Right lobe of liver (tissue), 4 donors: ENCODE results near the gene CLDN3.

Source experiments
- POLR2A ChIP-seq: fragments of 450-650 bp; IDR thresholded peaks from one replicate; pipeline ENCODE4 v1.6.1; 2017; ENCODE audit warnings: antibody characterized with exemption, mild to moderate bottlenecking
- TF ChIP-seq, protein P1 (sequence below), 4 donors: fragments of 200-600 bp in 3 of 4; fragments of 450-650 bp in 1 of 4; IDR thresholded peaks; one replicate each; pipeline versions ENCODE4 v1.5.1 to v1.8.0; 2016 to 2022; ENCODE audit warnings: antibody characterized with exemption in 4 of 4, mild to moderate bottlenecking in 2 of 4
- donor health status: DM: no; HTN: no; CAD: no.
- donor health status: DM: no; HTN: no; CAD: no.
- donor health status: DM: no; HTN: yes; CAD: no.

DNA sequence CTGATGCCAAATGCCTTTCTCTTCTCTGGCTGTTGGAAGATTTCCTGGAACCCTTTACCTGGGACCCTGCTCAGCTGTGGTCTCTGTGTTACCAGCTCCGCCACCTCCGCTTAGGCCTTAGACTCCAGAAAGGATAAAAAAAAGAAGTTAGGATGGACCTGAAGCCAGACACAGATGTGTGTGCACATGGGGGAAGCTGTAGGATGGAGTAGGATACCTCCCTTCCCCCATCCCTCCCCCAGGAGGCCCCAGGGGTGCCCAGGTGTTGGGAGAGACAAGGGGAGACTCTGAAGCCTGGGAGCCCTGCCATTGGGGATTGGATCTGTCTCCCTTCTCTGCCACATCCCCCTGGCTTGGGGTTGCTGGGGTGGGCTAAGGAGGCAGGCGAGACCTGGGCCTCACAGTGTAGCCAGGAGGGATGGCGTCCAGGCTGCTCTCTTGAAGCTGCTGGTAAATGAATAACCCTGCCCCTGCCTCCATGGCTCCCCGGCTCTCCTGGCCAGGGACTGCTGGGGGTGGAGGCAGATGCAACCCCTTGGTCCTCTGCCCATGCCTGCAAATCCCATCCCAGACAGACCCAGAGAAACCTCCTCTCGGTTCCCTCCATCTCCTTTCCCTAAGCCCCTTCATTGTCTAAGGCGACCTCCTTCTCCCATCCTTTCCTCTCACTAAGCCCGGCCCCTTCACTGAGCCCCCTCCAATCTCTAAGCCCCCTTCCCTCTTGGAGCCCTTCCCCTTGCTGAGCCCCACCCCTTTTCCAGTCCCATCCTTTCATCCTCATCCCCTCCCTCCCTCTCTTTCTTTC lies 8.0 kb downstream of the CLDN3 start:
- TF ChIP-seq, protein P1, sequence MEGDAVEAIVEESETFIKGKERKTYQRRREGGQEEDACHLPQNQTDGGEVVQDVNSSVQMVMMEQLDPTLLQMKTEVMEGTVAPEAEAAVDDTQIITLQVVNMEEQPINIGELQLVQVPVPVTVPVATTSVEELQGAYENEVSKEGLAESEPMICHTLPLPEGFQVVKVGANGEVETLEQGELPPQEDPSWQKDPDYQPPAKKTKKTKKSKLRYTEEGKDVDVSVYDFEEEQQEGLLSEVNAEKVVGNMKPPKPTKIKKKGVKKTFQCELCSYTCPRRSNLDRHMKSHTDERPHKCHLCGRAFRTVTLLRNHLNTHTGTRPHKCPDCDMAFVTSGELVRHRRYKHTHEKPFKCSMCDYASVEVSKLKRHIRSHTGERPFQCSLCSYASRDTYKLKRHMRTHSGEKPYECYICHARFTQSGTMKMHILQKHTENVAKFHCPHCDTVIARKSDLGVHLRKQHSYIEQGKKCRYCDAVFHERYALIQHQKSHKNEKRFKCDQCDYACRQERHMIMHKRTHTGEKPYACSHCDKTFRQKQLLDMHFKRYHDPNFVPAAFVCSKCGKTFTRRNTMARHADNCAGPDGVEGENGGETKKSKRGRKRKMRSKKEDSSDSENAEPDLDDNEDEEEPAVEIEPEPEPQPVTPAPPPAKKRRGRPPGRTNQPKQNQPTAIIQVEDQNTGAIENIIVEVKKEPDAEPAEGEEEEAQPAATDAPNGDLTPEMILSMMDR (IDR thresholded peaks at IDR 0.05): no peak
- no peak for TF ChIP-seq POLR2A
